AG04450 (cell line): ENCODE results near the gene CEP68. TPM values are rescaled to one million over a fixed set of nuclear protein-coding genes. Genes with fewer than 3 reads are reported as not detected.

Experiments used
- CTCF ChIA-PET: fragments of 300-600, 350-600 bp; formaldehyde crosslinking; extraction: SDS; loops from one replicate; lab custom pipeline; 2022; ENCODE audit warnings: antibody characterized with exemption, inconsistent platforms; lab: Charles Lee
- POLR2A ChIA-PET: fragments of 350-600 bp; formaldehyde crosslinking; extraction: SDS; loops from one replicate; lab custom pipeline; 2021; ENCODE audit warnings: antibody characterized with exemption, inconsistent platforms; lab: Yijun Ruan, JAX
- DNase-seq: peaks from one replicate; pipeline ENCODE4 v3.0.0-alpha.2; 2011; ENCODE audit warnings: low read depth, low spot score
- H3K27ac ChIP-seq: one replicate; pipeline ENCODE4 v1.5.1; 2012; ENCODE audit warnings: low read depth, low read length, control low read depth
- H3K27me3 ChIP-seq: one replicate; pipeline ENCODE4 v1.6.0; 2012; ENCODE audit warnings: low read length; ENCODE audit not compliant: control insufficient read depth, insufficient read depth
- H3K4me3 ChIP-seq: 2 replicates; pipeline ENCODE4 v1.5.1; 2011; ENCODE audit warnings: mild to moderate bottlenecking, low read depth, low read length, control low read depth
- H3K9me3 ChIP-seq: 2 replicates; pipeline ENCODE4 v1.5.1; 2012; ENCODE audit warnings: low read length; ENCODE audit not compliant: control insufficient read depth, insufficient read depth
- CTCF ChIP-seq: IDR thresholded peaks from 2 replicates; pipeline ENCODE4 v1.5.1; 2011; ENCODE audit warnings: low read depth, low read length, control low read depth, inconsistent platforms
- polyA plus RNA-seq: library from polyadenylated mRNA; depleted of rRNA; stranded (reverse); fragments of >200 nt; gene quantifications from 2 replicates; pipeline ENCODE4 v1.2.3, GENCODE V29; 2011; rRNA removed

Gene CEP68
- polyA plus RNA-seq, 1 experiment = 7.3 TPM

- Histone ChIP-seq H3K27me3 (no peaks in the 10 kb centered on the region), H3K9me3 (no peaks in the 10 kb centered on the region; the same call in 1 of the 2 replicates), H3K4me3 (no peak overlapping the region), H3K27ac (no peak overlapping the region)
- ChIA-PET POLR2A (no interaction called here), CTCF (interaction anchor here (0.8 to 1.5 kb wide), 3 partner anchors 35 to 440 kb away, joined by 3 to 4 read pairs (median 4); no protein-coding TSS in a partner anchor)
- no peak for DNase-seq
- TF ChIP-seq CTCF = no peak
These were observed 77.9 kb downstream of the CEP68 start for GRCh38 chr2:65134158-65134557.

GRCh38 chr2:65136253-65136652, 80.0 kb downstream of the CEP68 start:
- Histone ChIP-seq H3K9me3 (no peaks in the 10 kb centered on the region), H3K27ac (no peak overlapping the region), H3K4me3 (no peak overlapping the region), H3K27me3 (peaks cover 2% of the 10 kb centered on the region)
- ChIA-PET POLR2A (no interaction called here), CTCF (interaction anchor here (1.5 to 2.7 kb wide), 2 partner anchors 32 to 51 kb away, joined by 3 to 8 read pairs; no protein-coding TSS in a partner anchor)
- no peak for TF ChIP-seq CTCF
- DNase-seq = no peak

Other genes starting within 250 kb of the CEP68 start
- gene SLC1A4, start 67.0 kb upstream of the CEP68 start, polyA plus RNA-seq = 22.3 and 24.8 TPM in 2 replicates
- gene RAB1A, start 73.7 kb downstream of the CEP68 start, polyA plus RNA-seq = 215 and 292 TPM in 2 replicates
- gene ACTR2, start 171.4 kb downstream of the CEP68 start, polyA plus RNA-seq = 199 and 240 TPM in 2 replicates